IMR-90 (cell line): Measurements from ENCODE around the gene TMEFF1. TPM values are rescaled to one million over a fixed set of nuclear protein-coding genes. Genes with fewer than 3 reads are reported as not detected.
A peak's percentile ranks its signal among the peaks of the same experiment; 100 is the strongest.

Source experiments
- ATAC-seq: fragments of 200-7000 bp; cut with Tn5 transposase; 2 replicates; pipeline ENCODE4 v1.9.1; 2020; ENCODE audit warnings: low read depth, mild to moderate bottlenecking, moderate library complexity
- BruUV-seq: library from RNA; stranded (reverse); fragments of 400-500 nt; replicated peaks from 2 replicates; lab custom pipeline; 2021; lab: Mats Ljungman, UMichigan
- CTCF ChIA-PET: fragments of 300-600 bp; formaldehyde crosslinking; extraction: SDS; loops from one replicate; lab custom pipeline; 2021; ENCODE audit warnings: antibody characterized with exemption; lab: Yijun Ruan, JAX
- POLR2A ChIA-PET: fragments of 300-600 bp; sonication (Branson Sonifier 250); formaldehyde crosslinking; loops from one replicate; lab custom pipeline; 2022; ENCODE audit warnings: antibody characterized with exemption; ENCODE audit not compliant: unreplicated experiment; lab: Charles Lee
- DNase-seq: peaks from one replicate; pipeline ENCODE4 v3.0.0; 2013
- H2AFZ ChIP-seq: replicated peaks from 2 replicates; pipeline ENCODE3; 2013; ENCODE audit warnings: low read length, mild to moderate bottlenecking; ENCODE audit not compliant: poor library complexity
- H2AK5ac ChIP-seq: 2 replicates; pipeline ENCODE4 v1.6.1; 2013; ENCODE audit warnings: low read depth, low read length, inconsistent platforms
- H2AK9ac ChIP-seq: replicated peaks from 2 replicates; pipeline ENCODE3; 2013; ENCODE audit warnings: mild to moderate bottlenecking, low read depth, low read length, moderate library complexity; ENCODE audit not compliant: poor library complexity
- H2BK120ac ChIP-seq: 2 replicates; pipeline ENCODE4 v1.6.1; 2013; ENCODE audit warnings: low read depth, low read length, inconsistent platforms
- H2BK15ac ChIP-seq: 3 replicates; pipeline ENCODE4 v1.6.1; 2013; ENCODE audit warnings: low read depth, low read length, inconsistent platforms
- H2BK20ac ChIP-seq: 2 replicates; pipeline ENCODE4 v1.6.1; 2013; ENCODE audit warnings: low read depth, mild to moderate bottlenecking, inconsistent platforms, low read length, moderate library complexity
- H2BK5ac ChIP-seq: 2 replicates; pipeline ENCODE4 v1.6.1; 2013; ENCODE audit warnings: mild to moderate bottlenecking, low read depth, low read length, inconsistent platforms; ENCODE audit not compliant: poor library complexity, severe bottlenecking
- H3K14ac ChIP-seq: replicated peaks from 2 replicates; pipeline ENCODE4 v1.6.1; 2013; ENCODE audit warnings: low read depth, low read length, inconsistent platforms
- H3K18ac ChIP-seq: 2 replicates; pipeline ENCODE4 v1.6.1; 2013; ENCODE audit warnings: low read depth, low read length, control low read depth
- H3K23ac ChIP-seq: 2 replicates; pipeline ENCODE4 v1.6.1; 2013; ENCODE audit warnings: low read depth, low read length, inconsistent platforms
- H3K27ac ChIP-seq: 2 replicates; pipeline ENCODE4 v1.5.1; 2013; ENCODE audit warnings: mild to moderate bottlenecking, control low read depth, low read length; ENCODE audit not compliant: insufficient read depth
- H3K27me3 ChIP-seq: 2 replicates; pipeline ENCODE4 v1.6.1; 2013; ENCODE audit warnings: low read length; ENCODE audit not compliant: control insufficient read depth, insufficient read depth
- H3K36me3 ChIP-seq: 2 replicates; pipeline ENCODE4 v1.6.1; 2013; ENCODE audit warnings: low read length, mixed read lengths; ENCODE audit not compliant: control insufficient read depth, insufficient read depth
- H3K4ac ChIP-seq: 2 replicates; pipeline ENCODE4 v1.6.1; 2013; ENCODE audit warnings: low read depth, low read length, inconsistent platforms
- H3K4me1 ChIP-seq: 2 replicates; pipeline ENCODE4 v1.6.1; 2013; ENCODE audit warnings: low read length, mixed read lengths; ENCODE audit not compliant: control insufficient read depth, insufficient read depth
- H3K4me2 ChIP-seq: 2 replicates; pipeline ENCODE4 v1.6.1; 2013; ENCODE audit warnings: low read depth, mild to moderate bottlenecking, control low read depth, low read length, moderate library complexity
- H3K4me3 ChIP-seq: 2 replicates; pipeline ENCODE4 v1.5.1; 2013; ENCODE audit warnings: low read depth, mild to moderate bottlenecking, control low read depth, low read length, moderate library complexity; ENCODE audit not compliant: insufficient read depth
- H3K56ac ChIP-seq: 2 replicates; pipeline ENCODE4 v1.6.1; 2013; ENCODE audit warnings: low read length, inconsistent platforms; ENCODE audit not compliant: insufficient read depth; ENCODE audit errors: extremely low read depth
- H3K79me1 ChIP-seq, 2 experiments: 2 replicates each; pipeline ENCODE4 v1.6.1; 2013; ENCODE audit warnings: low read length in 2 of 2, inconsistent platforms in 1 of 2, low read depth in 1 of 2
- H3K9ac ChIP-seq: 2 replicates; pipeline ENCODE4 v1.6.1; 2013; ENCODE audit warnings: low read depth, low read length, control low read depth
- H3K9me1 ChIP-seq: 2 replicates; pipeline ENCODE4 v1.6.1; 2013; ENCODE audit warnings: low read length, inconsistent platforms; ENCODE audit not compliant: insufficient read depth
- H3K9me3 ChIP-seq: 2 replicates; pipeline ENCODE4 v1.6.1; 2013; ENCODE audit warnings: low read length; ENCODE audit not compliant: control insufficient read depth, insufficient read depth
- H4K20me1 ChIP-seq: 2 replicates; pipeline ENCODE4 v1.6.1; 2013; ENCODE audit warnings: low read length, inconsistent platforms; ENCODE audit not compliant: insufficient read depth
- H4K5ac ChIP-seq: 2 replicates; pipeline ENCODE4 v1.6.1; 2013; ENCODE audit warnings: mild to moderate bottlenecking, low read depth, low read length, control low read depth
- H4K8ac ChIP-seq, 2 experiments: 2 replicates each; pipeline ENCODE4 v1.6.1; 2013; ENCODE audit warnings: low read depth in 2 of 2, low read length in 2 of 2, control low read depth in 1 of 2, inconsistent platforms in 1 of 2
- H4K91ac ChIP-seq: 2 replicates; pipeline ENCODE4 v1.6.1; 2013; ENCODE audit warnings: low read depth, low read length, inconsistent platforms; ENCODE audit not compliant: insufficient read depth
- BHLHE40 ChIP-seq: fragments of 150-350 bp; IDR thresholded peaks from 2 replicates; pipeline ENCODE4 v1.6.1; 2016; ENCODE audit warnings: mild to moderate bottlenecking, low read depth, low read length
- CEBPB ChIP-seq: IDR thresholded peaks from 2 replicates; pipeline ENCODE4 v1.6.1; 2012; ENCODE audit warnings: low read depth, low read length, improper control_type of control experiment
- CHD1 ChIP-seq: IDR thresholded peaks from 2 replicates; pipeline ENCODE4 v1.6.1; 2012; ENCODE audit warnings: low read depth, low read length, improper control_type of control experiment
- CTCF ChIP-seq: conservative IDR thresholded peaks from 2 replicates; pipeline ENCODE4 v1.5.1; 2012; ENCODE audit warnings: mild to moderate bottlenecking, low read depth, low read length, improper control_type of control experiment
- FOS ChIP-seq: fragments of 150-350 bp; IDR thresholded peaks from 2 replicates; pipeline ENCODE4 v1.6.1; 2016; ENCODE audit warnings: low read depth, low read length
- MAFK ChIP-seq: IDR thresholded peaks from 2 replicates; pipeline ENCODE4 v1.6.1; 2012; ENCODE audit warnings: low read depth, low read length, improper control_type of control experiment
- MAZ ChIP-seq: IDR thresholded peaks from 2 replicates; pipeline ENCODE4 v1.6.1; 2012; ENCODE audit warnings: low read depth, mild to moderate bottlenecking, low read length, improper control_type of control experiment, moderate library complexity, borderline replicate concordance
- MXI1 ChIP-seq: IDR thresholded peaks from 2 replicates; pipeline ENCODE4 v1.6.1; 2012; ENCODE audit warnings: low read depth, mild to moderate bottlenecking, low read length, moderate library complexity, borderline replicate concordance
- NFE2L2 ChIP-seq: fragments of 150-350 bp; IDR thresholded peaks from 2 replicates; pipeline ENCODE4 v1.6.1; 2016; ENCODE audit warnings: low read depth, mild to moderate bottlenecking, low read length
- POLR2A ChIP-seq: IDR thresholded peaks from 2 replicates; pipeline ENCODE4 v1.6.1; 2012; ENCODE audit warnings: mild to moderate bottlenecking, low read depth, low read length
- RAD21 ChIP-seq: IDR thresholded peaks from 2 replicates; pipeline ENCODE4 v1.6.1; 2012; ENCODE audit warnings: low read length, improper control_type of control experiment
- RCOR1 ChIP-seq: IDR thresholded peaks from 2 replicates; pipeline ENCODE4 v1.6.1; 2012; ENCODE audit warnings: mild to moderate bottlenecking, low read length, improper control_type of control experiment; ENCODE audit not compliant: insufficient replicate concordance
- RFX5 ChIP-seq: IDR thresholded peaks from 2 replicates; pipeline ENCODE4 v1.8.0; 2012; ENCODE audit warnings: low read depth, mild to moderate bottlenecking, low read length, moderate library complexity
- SMC3 ChIP-seq: fragments of 150-350 bp; IDR thresholded peaks from 2 replicates; pipeline ENCODE4 v1.6.1; 2016; ENCODE audit warnings: low read depth, mild to moderate bottlenecking, antibody characterized with exemption, low read length, moderate library complexity
- USF2 ChIP-seq: fragments of 150-350 bp; IDR thresholded peaks from 2 replicates; pipeline ENCODE4 v1.6.1; 2017; ENCODE audit warnings: mild to moderate bottlenecking, antibody characterized with exemption, low read length, low read depth
- WGBS, 2 experiments: methylation state at CpG; one replicate each; pipeline versions ENCODE4 v1.1.5 to v1.1.7; 2013; ENCODE audit warnings: missing lambda C conversion rate in 2 of 2; ENCODE audit not compliant: insufficient read length in 1 of 2; ENCODE audit errors: extremely low coverage in 2 of 2; 5-methylcytosine and 5-hydroxymethylcytosine counted together
- dilution Hi-C: fragments of 300-500 bp; cut with HindIII; formaldehyde crosslinking; loops from one replicate; pipeline ENCODE4 v1.14.3; 2018; ENCODE audit warnings: low sequenced_read_pairs; ENCODE audit not compliant: unreplicated experiment
- in situ Hi-C: fragments of 300-500 bp; cut with MboI; formaldehyde crosslinking; loops from 3 replicates; pipeline ENCODE4 v1.14.3; 2019; ENCODE audit warnings: low sequenced_read_pairs, inconsistent platforms, mixed read lengths
- intact Hi-C: fragments of 100-400 bp; cut with micrococcal nuclease; formaldehyde crosslinking; loops from 2 replicates; pipeline ENCODE4 v1.10.0; 2022
- polyA plus RNA-seq, 3 experiments: library from polyadenylated mRNA; depleted of rRNA; stranded (reverse); fragments of >200 nt; gene quantifications; 2 replicates each; pipeline ENCODE4 v1.2.3, GENCODE V29; 2012; ENCODE audit warnings: low replicate concordance in 1 of 3
- total RNA-seq: library from RNA; depleted of rRNA; stranded (reverse); fragments of >200 nt; gene quantifications from 2 replicates; pipeline ENCODE4 v1.2.3, GENCODE V29; 2012

The TMEFF1 gene
- total and polyA plus RNA-seq, 2 of the 4 experiments (the other 2 are of a cell fraction): 0.62 to 0.90 TPM

GRCh38 chr9:100591639-100592412 lies 118.9 kb downstream of the TMEFF1 start:
- Histone ChIP-seq H2BK5ac (no peak overlapping the region), H3K23ac (no peak overlapping the region), H3K14ac (no peak overlapping the region), H3K9ac (no peak overlapping the region), H3K4me1 (peaks cover 14% of the 10 kb centered on the region), H4K91ac (no peak overlapping the region), H3K18ac (no peak overlapping the region), H2AK9ac (no peak overlapping the region), H3K9me1 (peaks cover 13% of the 10 kb centered on the region), H3K4ac (no peak overlapping the region), H3K56ac (no peak overlapping the region), H2AFZ (no peak overlapping the region), H3K27ac (no peak overlapping the region), H3K9me3 (no peaks in the 10 kb centered on the region), H4K5ac (no peak overlapping the region), H3K79me1 (peaks cover 0 to 9% of the 10 kb centered on the region in 2 experiments; a peak in 2 of 4 replicates), H3K4me2 (no peak overlapping the region), H2BK15ac (0 out of 3 replicates have a peak overlapping the region, but pooled peaks have one; percentile 0), H3K36me3 (no peaks in the 10 kb centered on the region), H4K8ac (no peak overlapping the region), H4K20me1 (no peaks in the 10 kb centered on the region), H3K4me3 (no peak overlapping the region), H2AK5ac (peak overlapping the region; percentile 47), H3K27me3 (no peaks in the 10 kb centered on the region), H2BK120ac (no peak overlapping the region), H2BK20ac (no peak overlapping the region)
- no peak for DNase-seq
- intact Hi-C loops: loop anchor here (5.0 to 10.0 kb wide), 5 partner anchors 85 to 1327 kb away; partner anchors contain the start of genes ERP44, INVS and MSANTD3
- 100% methylated on average over 2 of the region's 5 CpGs; no CpG with 5 or more reads in 1 of the 2 experiments for WGBS, 2 experiments
- no peak for ATAC-seq
- dilution Hi-C loops: no loop called here
- ChIA-PET CTCF (no interaction called here), POLR2A (no interaction called here)
- BruUV-seq: no TSS peak
- in situ Hi-C loops: loop anchor here (25.0 kb wide), 2 partner anchors 555 to 1405 kb away; no protein-coding TSS in a partner anchor
- TF ChIP-seq MXI1 (no peak), USF2 (no peak), CEBPB (no peak), MAZ (no peak), NFE2L2 (no peak), RFX5 (no peak), CTCF (no peak), POLR2A (no peak), SMC3 (no peak), FOS (no peak), BHLHE40 (no peak), RAD21 (no peak), CHD1 (no peak), RCOR1 (no peak), MAFK (no peak)
